Neuronal stem cell (in vitro differentiated cells): ENCODE results near the gene MACROD2.

Source experiments
- DNase-seq: peaks from one replicate; pipeline ENCODE4 v3.0.0-alpha.2; 2013; ENCODE audit warnings: low spot score
- H2AFZ ChIP-seq: one replicate; pipeline ENCODE4 v1.6.1; 2013; ENCODE audit warnings: mild to moderate bottlenecking, low read length, inconsistent platforms
- H2AK5ac ChIP-seq: 2 replicates; pipeline ENCODE4 v1.6.1; 2013; ENCODE audit warnings: low read depth, mild to moderate bottlenecking, inconsistent platforms, low read length, moderate library complexity, mixed read lengths
- H2BK120ac ChIP-seq: 2 replicates; pipeline ENCODE4 v1.6.1; 2013; ENCODE audit warnings: low read depth, mild to moderate bottlenecking, inconsistent platforms, low read length, moderate library complexity, mixed read lengths
- H2BK12ac ChIP-seq: one replicate; pipeline ENCODE4 v1.6.1; 2013; ENCODE audit warnings: low read length, inconsistent platforms
- H2BK15ac ChIP-seq: 2 replicates; pipeline ENCODE4 v1.6.1; 2013; ENCODE audit warnings: mild to moderate bottlenecking, low read length, inconsistent platforms, mixed read lengths
- H2BK5ac ChIP-seq: one replicate; pipeline ENCODE4 v1.6.1; 2013; ENCODE audit warnings: inconsistent platforms, mild to moderate bottlenecking, low read length, moderate library complexity
- H3K14ac ChIP-seq: one replicate; pipeline ENCODE4 v1.6.1; 2013; ENCODE audit warnings: low read length, inconsistent platforms
- H3K18ac ChIP-seq: 2 replicates; pipeline ENCODE4 v1.6.1; 2013; ENCODE audit warnings: low read length, inconsistent platforms
- H3K23ac ChIP-seq: 2 replicates; pipeline ENCODE4 v1.6.1; 2013; ENCODE audit warnings: low read depth, mild to moderate bottlenecking, mixed read lengths, low read length, inconsistent platforms; ENCODE audit not compliant: poor library complexity
- H3K27ac ChIP-seq: replicated peaks from 3 replicates; pipeline ENCODE4 v1.5.1; 2013; ENCODE audit warnings: low read length, inconsistent platforms
- H3K27me3 ChIP-seq, 3 experiments: 2 replicates each; pipeline ENCODE4 v1.6.1; 2013; ENCODE audit warnings: low read length in 3 of 3, mild to moderate bottlenecking in 2 of 3, inconsistent platforms in 1 of 3, low read depth in 1 of 3, mixed read lengths in 1 of 3, moderate library complexity in 1 of 3; ENCODE audit not compliant: control insufficient read depth in 3 of 3, insufficient read depth in 3 of 3
- H3K36me3 ChIP-seq, 2 donors: replicated peaks in 1 of 2; 2 replicates each; pipeline ENCODE4 v1.6.1; 2013; ENCODE audit warnings: low read length in 2 of 2; ENCODE audit not compliant: control insufficient read depth in 2 of 2, insufficient read depth in 2 of 2
- H3K4ac ChIP-seq: 2 replicates; pipeline ENCODE4 v1.6.1; 2013; ENCODE audit warnings: inconsistent platforms, mild to moderate bottlenecking, low read length, moderate library complexity
- H3K4me1 ChIP-seq, 2 donors: 1 replicate in 1 of 2; 2 replicates in 1 of 2; pipeline ENCODE4 v1.6.1; 2013; ENCODE audit warnings: low read length in 2 of 2, low read depth in 1 of 2; ENCODE audit not compliant: control insufficient read depth in 2 of 2, insufficient read depth in 1 of 2
- H3K4me2 ChIP-seq: one replicate; pipeline ENCODE4 v1.6.1; 2013; ENCODE audit warnings: mild to moderate bottlenecking, low read length, inconsistent platforms; ENCODE audit not compliant: insufficient read depth, poor library complexity, severe bottlenecking
- H3K4me3 ChIP-seq, 2 donors: 2 replicates each; pipeline ENCODE4 v1.5.1; 2013; ENCODE audit warnings: low read length in 2 of 2, mild to moderate bottlenecking in 2 of 2, inconsistent platforms in 1 of 2, moderate library complexity in 1 of 2
- H3K79me1 ChIP-seq: one replicate; pipeline ENCODE4 v1.6.1; 2013; ENCODE audit warnings: low read depth, mild to moderate bottlenecking, inconsistent platforms, low read length, moderate library complexity
- H3K9ac ChIP-seq: one replicate; pipeline ENCODE4 v1.6.1; 2013; ENCODE audit warnings: mild to moderate bottlenecking, low read depth, low read length, inconsistent platforms; ENCODE audit not compliant: poor library complexity
- H3K9me3 ChIP-seq, 2 donors: replicated peaks in 1 of 2; 2 replicates each; pipeline versions ENCODE3 to v1.6.1; 2013; ENCODE audit warnings: low read length in 2 of 2, mild to moderate bottlenecking in 2 of 2, inconsistent platforms in 1 of 2, low read depth in 1 of 2, mixed read lengths in 1 of 2, moderate library complexity in 1 of 2; ENCODE audit not compliant: control insufficient read depth in 2 of 2, insufficient read depth in 1 of 2
- H4K8ac ChIP-seq: one replicate; pipeline ENCODE4 v1.6.1; 2013; ENCODE audit warnings: low read depth, mild to moderate bottlenecking, inconsistent platforms, low read length, moderate library complexity
- H4K91ac ChIP-seq: one replicate; pipeline ENCODE4 v1.6.1; 2013; ENCODE audit warnings: low read length, low read depth, mild to moderate bottlenecking, inconsistent platforms; ENCODE audit not compliant: poor library complexity
- WGBS, 2 donors: extraction: QIAGEN DNeasy Blood & Tissue Kit; methylation state at CpG; one replicate each; pipeline ENCODE4 v1.1.7; 2013; ENCODE audit warnings: missing lambda C conversion rate in 2 of 2, mixed read lengths in 1 of 2; ENCODE audit not compliant: insufficient read length in 2 of 2, insufficient replicate concordance in 1 of 2; ENCODE audit errors: extremely low coverage in 2 of 2; 5-methylcytosine and 5-hydroxymethylcytosine counted together

MACROD2 gene

DNA sequence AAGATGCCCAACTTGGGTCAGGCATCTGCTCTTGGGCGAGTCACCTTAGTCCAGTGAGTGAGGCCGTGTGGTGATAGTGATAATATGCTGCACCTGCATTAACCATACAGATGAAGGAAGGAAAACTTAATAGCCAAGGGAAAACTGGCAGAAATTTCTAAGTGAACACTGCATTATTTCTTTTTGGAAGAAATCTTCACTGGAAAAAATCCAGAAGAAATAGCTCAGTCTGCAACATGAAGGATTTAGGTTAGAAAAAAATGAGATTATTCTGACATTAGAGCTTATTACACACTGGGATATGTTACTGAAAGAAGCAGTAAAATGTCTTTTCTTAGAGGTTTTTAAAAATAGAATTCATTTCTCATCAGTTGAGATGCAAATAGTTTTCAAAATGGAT, 1630.7 kb downstream of the MACROD2 start:
- no peaks in the 10 kb centered on the region for H3K4me1 ChIP-seq
- no peak overlapping the region for H2BK5ac ChIP-seq
- no peak overlapping the region for H4K91ac ChIP-seq
- H3K36me3 ChIP-seq = no peaks in the 10 kb centered on the region
- WGBS, 2 donors = no CpG with 5 or more reads among the region's 2 CpGs
- no peak overlapping the region for H3K14ac ChIP-seq
- H2BK120ac ChIP-seq = no peak overlapping the region
- no peaks in the 10 kb centered on the region for H3K9me3 ChIP-seq
- no peak overlapping the region for H3K23ac ChIP-seq
- H3K27ac ChIP-seq = no peak overlapping the region
- H2BK15ac ChIP-seq = no peak overlapping the region
- no peak overlapping the region for H3K4me3 ChIP-seq
- DNase-seq = no peak
- H3K4ac ChIP-seq = no peak overlapping the region
- H3K4me2 ChIP-seq = no peak overlapping the region
- no peak overlapping the region for H2BK12ac ChIP-seq
- H3K79me1 ChIP-seq = no peaks in the 10 kb centered on the region
- H2AFZ ChIP-seq = no peak overlapping the region
- H3K9ac ChIP-seq = no peak overlapping the region
- no peak overlapping the region for H4K8ac ChIP-seq
- no peak overlapping the region for H3K18ac ChIP-seq
- H2AK5ac ChIP-seq = no peak overlapping the region
- H3K27me3 ChIP-seq = no peaks in the 10 kb centered on the region

DNA sequence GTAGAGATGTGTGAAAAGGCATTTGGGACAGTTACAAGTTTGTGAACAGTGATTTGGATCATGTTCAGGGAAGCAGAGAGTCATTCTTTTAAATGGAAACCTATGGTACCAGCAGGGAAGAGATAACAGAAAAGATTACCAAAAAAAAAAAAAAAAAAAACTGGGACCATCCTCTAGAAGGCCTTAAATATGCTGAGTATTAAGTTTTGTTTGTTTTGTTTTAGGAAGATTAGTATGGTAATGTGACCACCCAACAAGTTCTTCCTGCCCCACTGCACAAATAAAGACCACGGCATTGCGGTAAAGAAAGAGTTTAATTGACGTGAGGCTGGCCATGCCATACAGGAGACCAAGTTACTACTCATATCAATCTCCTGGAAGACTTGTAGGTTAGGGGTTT, 1631.8 kb downstream of the MACROD2 start:
- Histone ChIP-seq H2AFZ (no peak overlapping the region), H3K18ac (no peak overlapping the region), H3K4me3 (no peak overlapping the region), H3K9ac (no peak overlapping the region), H3K23ac (no peak overlapping the region), H3K4me1 (no peaks in the 10 kb centered on the region), H3K27ac (no peak overlapping the region), H3K27me3 (no peaks in the 10 kb centered on the region), H3K36me3 (no peaks in the 10 kb centered on the region), H3K79me1 (no peaks in the 10 kb centered on the region), H2BK15ac (no peak overlapping the region), H3K4me2 (no peak overlapping the region), H2BK5ac (no peak overlapping the region), H4K91ac (no peak overlapping the region), H4K8ac (no peak overlapping the region), H3K4ac (no peak overlapping the region), H3K9me3 (no peaks in the 10 kb centered on the region), H2AK5ac (no peak overlapping the region), H3K14ac (no peak overlapping the region), H2BK12ac (no peak overlapping the region), H2BK120ac (no peak overlapping the region)
- no peak for DNase-seq
- no CpG with 5 or more reads among the region's 3 CpGs for WGBS, 2 donors

DNA sequence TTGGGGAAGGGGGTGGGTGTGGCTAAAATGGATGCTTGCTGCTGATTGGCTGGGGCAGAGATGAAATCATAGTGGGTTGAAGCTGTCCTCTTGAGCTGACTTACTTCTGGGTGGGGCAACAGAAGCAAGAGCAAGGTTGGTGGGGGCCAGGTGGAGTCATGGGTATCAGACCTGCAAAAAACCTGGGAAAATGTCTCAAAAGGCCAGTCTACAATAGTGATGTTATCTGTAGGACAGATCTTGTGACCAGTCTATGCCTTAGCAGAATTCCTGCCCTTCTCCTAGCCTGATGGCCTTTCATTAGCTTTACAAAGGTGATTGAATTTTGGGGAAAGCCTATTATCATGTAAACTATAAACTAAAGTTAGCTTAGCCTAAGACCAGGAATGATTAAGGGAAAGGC, 1632.2 kb downstream of the MACROD2 start:
- H4K8ac ChIP-seq = no peak overlapping the region
- H3K4me3 ChIP-seq = no peak overlapping the region
- no peak overlapping the region for H2AFZ ChIP-seq
- no peaks in the 10 kb centered on the region for H3K79me1 ChIP-seq
- H2BK12ac ChIP-seq = no peak overlapping the region
- no peaks in the 10 kb centered on the region for H3K4me1 ChIP-seq
- no peak overlapping the region for H3K4me2 ChIP-seq
- no peak for DNase-seq
- H2BK5ac ChIP-seq = no peak overlapping the region
- H3K23ac ChIP-seq = no peak overlapping the region
- H2AK5ac ChIP-seq = no peak overlapping the region
- no peak overlapping the region for H3K9ac ChIP-seq
- H2BK120ac ChIP-seq = no peak overlapping the region
- H3K27me3 ChIP-seq = no peaks in the 10 kb centered on the region
- no peak overlapping the region for H3K14ac ChIP-seq
- H2BK15ac ChIP-seq = no peak overlapping the region
- H3K18ac ChIP-seq = no peak overlapping the region
- H3K4ac ChIP-seq = no peak overlapping the region
- no peaks in the 10 kb centered on the region for H3K9me3 ChIP-seq
- H4K91ac ChIP-seq = no peak overlapping the region
- H3K27ac ChIP-seq = no peak overlapping the region
- no peaks in the 10 kb centered on the region for H3K36me3 ChIP-seq

DNA sequence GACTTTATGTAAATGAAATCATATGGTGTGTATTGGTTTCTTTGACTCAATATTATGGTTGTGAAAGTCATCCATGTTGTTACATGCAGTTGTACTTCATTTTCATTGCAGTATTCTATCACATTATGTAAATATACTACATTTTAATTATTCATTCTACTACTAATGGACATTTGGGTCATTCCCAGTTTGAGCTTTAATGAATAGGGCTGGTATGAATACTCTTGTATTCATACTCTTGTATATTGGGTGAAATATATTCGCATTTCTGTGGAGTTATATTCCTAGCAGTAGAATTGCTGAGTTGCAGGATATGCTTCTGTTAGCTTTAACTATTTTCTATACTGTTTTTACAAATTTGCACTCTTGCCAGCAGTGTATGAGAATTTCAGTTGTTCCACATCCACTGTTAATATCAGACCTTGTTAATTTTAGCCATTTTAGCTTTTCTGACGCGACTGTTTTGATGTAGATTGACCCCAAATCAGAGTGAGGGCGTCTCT, 1633.6 kb downstream of the MACROD2 start:
- Histone ChIP-seq H3K79me1 (no peaks in the 10 kb centered on the region), H3K4me2 (no peak overlapping the region), H3K9ac (no peak overlapping the region), H2AFZ (no peak overlapping the region), H2BK12ac (no peak overlapping the region), H2BK15ac (no peak overlapping the region), H4K8ac (no peak overlapping the region), H4K91ac (no peak overlapping the region), H3K4me1 (no peaks in the 10 kb centered on the region), H2BK5ac (no peak overlapping the region), H3K23ac (no peak overlapping the region), H3K14ac (no peak overlapping the region), H3K36me3 (no peaks in the 10 kb centered on the region), H2BK120ac (no peak overlapping the region), H3K4ac (no peak overlapping the region), H3K9me3 (no peaks in the 10 kb centered on the region), H3K27me3 (no peaks in the 10 kb centered on the region), H3K27ac (no peak overlapping the region), H3K4me3 (no peak overlapping the region), H2AK5ac (no peak overlapping the region), H3K18ac (no peak overlapping the region)
- DNase-seq = no peak
- no CpG with 5 or more reads among the region's 4 CpGs for WGBS, 2 donors
